ENCODE data around the gene KCNH2. TPM values are rescaled to one million over a fixed set of nuclear protein-coding genes. Genes with fewer than 3 reads are reported as not detected.
"Not testable (repeated sequence)": the region's sequence is repeated elsewhere in the genome, so short reads cannot be mapped to it uniquely, and the experiment has no call there.

The KCNH2 gene
- total RNA-seq, 1 experiment from 2014 or later: 0.34 TPM

DNA sequence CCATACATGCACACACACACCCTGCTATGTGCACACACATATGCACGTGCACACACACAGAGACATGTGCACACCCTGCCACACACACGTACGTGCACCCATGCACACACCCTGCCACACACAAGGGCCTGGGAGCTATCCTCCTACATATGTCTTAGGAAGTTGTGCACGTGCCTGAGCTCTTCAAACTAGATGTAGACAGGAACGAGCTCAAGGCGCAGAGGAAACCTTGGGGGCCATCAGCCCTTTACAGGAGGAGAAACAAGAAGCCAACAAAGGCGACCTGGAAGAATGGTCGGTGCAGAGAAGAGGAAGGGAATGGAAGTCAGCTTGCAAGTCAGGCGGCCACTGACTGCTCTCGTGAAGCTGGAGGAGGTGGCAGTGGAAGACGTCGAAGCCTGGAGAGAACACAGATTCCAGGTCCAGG lies 67.1 kb downstream of the KCNH2 start:
- DNase-seq (ENCODE audit: low read depth): no peak

DNA sequence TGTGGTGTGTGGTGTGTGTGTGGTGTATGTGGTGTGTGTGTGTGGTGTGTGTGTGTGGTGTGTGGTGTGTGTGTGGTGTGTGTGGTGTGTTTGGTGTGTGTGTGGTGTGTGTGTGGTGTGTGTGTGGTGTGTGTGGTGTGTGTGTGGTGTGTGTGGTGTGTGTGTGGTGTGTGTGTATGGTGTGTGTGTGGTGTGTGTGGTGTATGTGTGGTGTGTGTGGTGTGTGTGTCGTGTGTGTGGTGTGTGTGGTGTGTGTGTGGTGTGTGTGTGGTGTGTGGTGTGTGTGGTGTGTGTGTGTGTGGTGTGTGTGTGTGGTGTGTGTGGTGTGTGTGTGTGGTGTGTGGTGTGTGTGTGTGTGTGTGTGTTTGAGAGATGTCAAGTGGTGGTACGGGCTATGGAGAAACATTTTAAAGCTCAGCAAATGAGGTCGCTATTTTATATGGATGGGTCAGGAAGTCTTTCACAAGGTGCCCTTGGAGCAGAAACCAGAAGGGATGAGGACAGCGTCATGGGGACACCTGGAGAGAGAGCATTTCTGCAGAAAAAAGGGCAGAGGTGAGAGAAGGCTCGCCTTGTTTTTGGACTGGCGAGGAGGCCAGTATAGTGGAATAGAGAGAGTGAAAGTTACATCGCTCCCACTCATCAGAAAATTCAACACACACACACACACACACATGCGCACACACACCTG lies 67.7 kb downstream of the KCNH2 start:
- not testable (repeated sequence) for DNase-seq (ENCODE audit: low read depth)

DNA sequence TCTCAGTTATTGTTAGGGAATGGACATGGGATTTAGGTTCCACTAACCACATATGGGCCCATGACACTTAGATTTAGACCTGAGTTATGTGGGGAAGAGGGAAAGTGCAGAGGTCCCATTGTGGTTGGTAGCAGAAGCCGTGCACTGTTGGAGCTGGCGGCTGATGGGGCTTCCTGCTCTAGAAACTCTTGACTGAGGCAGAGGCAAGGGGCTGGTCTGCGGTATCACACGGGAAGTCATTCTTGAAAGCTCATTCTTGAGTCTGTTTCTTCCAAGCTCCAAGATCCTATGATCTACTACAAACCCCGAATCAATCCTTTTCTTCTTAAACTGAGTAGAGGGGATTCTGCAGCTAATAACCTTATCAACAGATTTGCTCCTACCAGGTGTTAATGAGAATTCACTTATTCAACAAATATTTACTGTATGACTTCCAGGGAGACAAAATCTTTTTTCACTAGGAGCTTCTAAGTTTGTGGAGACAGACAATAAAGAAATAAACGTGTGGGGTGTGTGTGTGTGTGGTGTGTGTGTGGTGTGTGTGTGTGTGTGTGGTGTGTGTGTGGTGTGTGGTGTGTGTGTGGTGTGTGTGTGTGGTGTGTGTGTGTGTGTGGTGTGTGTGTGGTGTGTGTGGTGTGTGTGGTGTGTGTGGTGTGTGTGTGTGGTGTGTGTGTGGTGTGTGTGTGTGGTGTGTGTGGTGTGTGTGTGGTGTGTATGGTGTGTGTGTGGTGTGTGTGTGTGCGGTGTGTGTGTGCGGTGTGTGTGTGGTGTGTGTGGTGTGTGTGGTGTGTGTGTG lies 68.7 kb downstream of the KCNH2 start:
- peak; percentile 17 for DNase-seq (ENCODE audit: low read depth)

DNA sequence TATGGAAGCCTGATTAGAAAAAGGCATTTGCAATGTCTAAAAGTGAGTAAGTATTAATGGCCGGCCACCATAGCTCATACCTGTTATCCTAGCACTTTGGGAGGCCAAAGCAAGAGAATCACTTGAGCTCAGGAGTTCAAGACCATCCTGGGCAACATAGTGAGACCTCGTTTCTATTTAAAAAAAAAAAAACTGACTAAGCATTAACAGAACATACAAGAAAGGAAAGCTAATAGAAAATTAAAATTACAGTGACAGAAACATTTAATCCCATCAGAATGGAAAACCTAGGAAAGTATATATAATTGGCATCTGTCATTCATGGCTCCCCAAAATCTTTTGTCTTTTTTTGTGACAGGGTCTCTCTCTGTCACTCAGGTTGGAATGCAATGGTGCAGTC lies 69.9 kb downstream of the KCNH2 start:
- no peak for DNase-seq (ENCODE audit: low read depth)

DNA sequence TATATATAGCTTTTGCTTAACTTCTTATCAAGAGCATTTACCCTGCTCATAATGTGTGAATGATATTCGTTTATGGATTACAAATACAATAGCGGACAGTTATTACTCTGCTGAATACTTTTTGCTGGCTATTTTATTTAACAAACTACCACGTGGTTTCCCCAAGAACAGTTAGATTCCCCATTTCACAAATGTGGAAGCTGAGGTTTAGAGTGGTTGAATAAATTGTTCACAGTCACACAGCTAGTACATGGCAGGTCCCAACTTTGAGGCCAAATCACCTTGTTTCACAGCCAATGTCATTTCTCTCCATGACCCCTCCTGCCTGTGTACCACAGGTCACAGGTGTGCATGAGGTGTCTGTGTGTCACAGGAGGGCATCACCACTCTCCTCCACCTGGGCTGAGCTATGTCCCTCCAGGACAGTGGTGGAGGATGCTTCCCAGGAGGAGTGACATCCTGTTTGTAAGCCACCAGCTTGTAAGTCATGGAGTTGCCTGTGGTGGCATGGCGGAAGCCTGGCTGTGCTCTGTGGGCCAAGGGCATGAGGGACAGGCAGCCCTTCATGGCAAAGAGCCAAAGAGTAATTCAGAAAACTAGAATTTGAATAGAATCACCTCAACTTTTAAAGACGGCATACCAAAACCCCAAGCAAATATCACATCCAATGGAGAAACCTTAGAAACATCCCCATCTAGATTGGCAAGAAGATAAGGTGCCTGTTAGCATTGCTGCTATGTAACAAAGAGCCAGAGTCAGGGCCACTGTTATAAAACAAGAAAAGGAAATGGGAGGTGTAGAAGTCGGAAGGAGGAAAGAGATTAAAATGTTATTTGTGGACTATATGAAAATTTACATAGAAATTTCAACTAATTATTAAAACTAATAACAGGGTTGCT lies 73.9 kb downstream of the KCNH2 start:
- no peak for DNase-seq (ENCODE audit: low read depth)

DNA sequence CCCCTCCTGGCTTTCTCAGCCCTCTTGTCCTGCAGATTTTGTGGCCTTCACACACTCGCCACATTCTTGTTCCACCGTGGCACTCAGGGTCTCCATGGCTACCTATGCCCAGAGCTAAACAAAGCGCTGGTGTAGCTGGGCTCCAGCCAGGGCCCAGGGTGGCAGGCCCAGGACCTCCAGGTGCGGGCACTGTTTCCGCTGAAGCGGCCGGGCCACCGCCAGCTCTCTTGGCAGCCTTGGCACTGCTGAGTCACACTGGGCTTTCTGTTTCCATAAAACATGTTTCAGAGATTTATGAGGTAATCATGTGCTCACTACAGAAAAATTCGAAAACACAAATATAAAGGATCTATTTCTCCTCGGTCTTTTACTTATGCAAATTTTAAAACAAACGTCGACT lies 74.5 kb downstream of the KCNH2 start:
- peak; percentile 84 for DNase-seq (ENCODE audit: low read depth)

DNA sequence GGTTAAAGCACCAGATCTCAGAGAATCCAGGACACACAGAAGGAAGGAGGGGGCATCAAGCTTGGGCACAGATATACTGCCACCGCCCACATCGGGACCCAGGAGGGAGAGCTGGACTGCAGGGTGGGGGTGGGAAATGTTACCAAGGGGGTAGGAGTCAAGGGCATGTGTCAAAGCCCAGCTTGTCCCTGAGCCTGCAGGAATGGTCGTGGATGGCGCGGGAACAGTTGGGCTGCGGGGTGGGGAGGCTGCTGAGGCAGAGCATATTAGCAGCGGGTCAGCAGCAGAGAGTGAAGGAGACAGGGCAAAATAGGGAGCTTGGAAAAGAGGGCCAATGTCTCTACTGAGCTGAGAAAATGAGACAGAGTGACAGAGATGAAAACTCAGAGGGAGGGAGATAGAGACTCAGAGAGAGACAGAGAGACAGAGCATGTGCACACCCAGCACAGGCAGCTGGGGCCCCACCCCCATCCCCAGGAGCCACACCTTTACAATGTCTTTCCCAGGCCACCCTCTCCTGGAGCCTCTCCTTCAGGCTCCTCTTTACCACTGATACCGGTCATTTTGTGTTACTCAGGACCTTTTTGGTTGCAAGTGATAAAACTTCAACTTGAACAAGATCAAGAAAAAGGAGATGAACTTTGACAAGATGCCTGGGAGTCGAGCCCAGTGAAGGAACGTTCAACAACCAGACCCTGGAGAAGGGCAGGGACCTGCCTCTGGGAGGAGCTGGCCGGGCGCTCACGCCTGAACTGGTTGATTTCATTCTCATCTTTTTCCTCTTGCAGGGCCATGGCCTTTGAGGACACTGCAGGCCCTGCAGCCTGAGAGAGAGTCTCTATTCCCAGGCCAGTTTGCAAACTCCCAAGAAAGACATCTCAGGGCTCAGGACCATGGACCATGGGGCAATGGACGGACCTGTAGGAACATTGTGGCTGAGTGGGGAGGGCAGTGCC lies 75.8 kb downstream of the KCNH2 start:
- DNase-seq (ENCODE audit: low read depth): no peak

DNA sequence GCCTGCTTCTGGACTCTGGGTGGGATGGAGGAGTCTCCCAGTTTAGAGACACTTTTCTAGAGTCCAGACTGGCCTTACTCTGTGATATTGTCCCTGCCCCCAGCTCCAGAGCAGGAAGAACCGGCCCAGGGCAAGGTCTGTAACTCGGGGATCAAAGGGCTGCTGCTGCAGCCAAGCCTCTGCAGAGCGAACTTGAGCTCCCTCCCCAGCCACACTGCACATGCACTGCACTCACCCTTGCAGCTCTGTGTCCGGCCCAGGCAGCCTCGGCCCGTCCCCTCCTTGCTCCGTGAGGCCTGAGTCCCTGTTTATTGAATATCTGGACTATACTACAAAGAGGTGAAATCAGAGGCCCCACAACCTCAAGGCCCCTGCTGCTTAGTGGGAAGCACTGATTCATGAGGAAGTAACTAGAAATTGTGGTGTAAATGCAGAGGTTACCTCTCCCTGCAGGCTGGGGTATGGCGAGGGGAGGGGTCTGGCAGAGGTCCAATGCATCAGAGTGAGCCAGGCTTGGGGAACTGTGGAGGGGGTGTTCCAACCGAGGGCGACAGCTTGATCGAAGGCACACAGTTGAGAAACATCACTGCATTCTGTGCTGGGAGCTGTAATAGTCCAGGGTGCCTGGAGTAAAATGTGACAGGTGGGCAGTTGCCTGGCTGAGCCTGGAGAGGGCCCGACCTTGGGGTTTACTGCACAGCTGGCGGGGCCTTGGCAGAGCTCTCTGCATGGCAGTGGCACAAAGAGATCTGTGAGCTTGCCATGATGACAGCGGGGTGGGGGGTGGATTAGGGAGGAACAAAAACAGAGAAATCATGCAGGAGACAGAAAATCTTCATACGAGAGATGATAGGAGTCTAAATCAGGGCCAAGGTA lies 76.7 kb downstream of the KCNH2 start:
- DNase-seq (ENCODE audit: low read depth): peak; percentile 26

DNA sequence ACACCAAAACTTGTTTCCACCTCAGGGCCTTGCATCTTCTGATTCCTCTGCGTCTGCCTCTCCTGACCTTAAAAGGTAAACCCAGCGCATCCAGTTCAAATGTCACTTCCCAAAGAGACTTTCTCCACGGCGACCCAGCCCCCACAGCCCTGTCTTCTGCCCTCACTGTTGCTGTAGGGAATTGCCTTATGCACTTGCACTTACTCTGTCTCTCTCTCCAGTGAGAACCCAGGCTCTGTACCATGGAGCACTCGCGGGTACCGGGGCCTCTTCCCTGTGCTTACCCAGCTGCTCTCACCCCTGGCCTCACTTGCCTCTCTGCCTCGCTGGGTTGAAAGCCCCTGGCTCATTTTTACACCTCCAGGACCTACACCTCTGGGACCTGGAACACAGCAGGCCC lies 77.4 kb downstream of the KCNH2 start:
- no peak for DNase-seq (ENCODE audit: low read depth)

DNA sequence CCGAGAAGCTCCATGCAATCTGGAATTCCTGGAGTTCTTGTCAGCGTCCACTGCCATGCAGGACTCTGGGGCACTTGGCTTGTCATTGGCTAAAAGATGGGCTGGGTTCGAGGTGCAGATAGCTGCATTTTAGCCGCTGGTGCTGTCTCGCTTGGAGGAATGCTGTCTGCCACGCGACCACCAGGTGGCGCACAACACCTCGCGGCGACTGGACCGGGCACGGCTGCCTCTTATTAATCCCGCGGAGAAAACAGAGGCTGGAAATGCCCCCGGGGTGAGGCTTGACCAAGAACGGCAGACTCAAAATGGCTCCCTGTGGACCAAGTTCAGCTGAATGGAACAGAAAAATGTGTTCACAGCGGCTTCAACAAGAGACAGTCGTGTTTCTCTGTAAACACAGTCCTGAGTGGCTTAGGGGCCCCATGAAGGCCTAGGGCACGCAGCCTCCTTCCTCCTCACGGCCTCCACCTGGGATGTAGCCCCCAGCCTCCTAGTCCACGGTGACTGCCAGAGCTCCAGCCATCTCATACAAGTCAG lies 79.6 kb downstream of the KCNH2 start:
- peak; percentile 56 for DNase-seq (ENCODE audit: low read depth)

DNA sequence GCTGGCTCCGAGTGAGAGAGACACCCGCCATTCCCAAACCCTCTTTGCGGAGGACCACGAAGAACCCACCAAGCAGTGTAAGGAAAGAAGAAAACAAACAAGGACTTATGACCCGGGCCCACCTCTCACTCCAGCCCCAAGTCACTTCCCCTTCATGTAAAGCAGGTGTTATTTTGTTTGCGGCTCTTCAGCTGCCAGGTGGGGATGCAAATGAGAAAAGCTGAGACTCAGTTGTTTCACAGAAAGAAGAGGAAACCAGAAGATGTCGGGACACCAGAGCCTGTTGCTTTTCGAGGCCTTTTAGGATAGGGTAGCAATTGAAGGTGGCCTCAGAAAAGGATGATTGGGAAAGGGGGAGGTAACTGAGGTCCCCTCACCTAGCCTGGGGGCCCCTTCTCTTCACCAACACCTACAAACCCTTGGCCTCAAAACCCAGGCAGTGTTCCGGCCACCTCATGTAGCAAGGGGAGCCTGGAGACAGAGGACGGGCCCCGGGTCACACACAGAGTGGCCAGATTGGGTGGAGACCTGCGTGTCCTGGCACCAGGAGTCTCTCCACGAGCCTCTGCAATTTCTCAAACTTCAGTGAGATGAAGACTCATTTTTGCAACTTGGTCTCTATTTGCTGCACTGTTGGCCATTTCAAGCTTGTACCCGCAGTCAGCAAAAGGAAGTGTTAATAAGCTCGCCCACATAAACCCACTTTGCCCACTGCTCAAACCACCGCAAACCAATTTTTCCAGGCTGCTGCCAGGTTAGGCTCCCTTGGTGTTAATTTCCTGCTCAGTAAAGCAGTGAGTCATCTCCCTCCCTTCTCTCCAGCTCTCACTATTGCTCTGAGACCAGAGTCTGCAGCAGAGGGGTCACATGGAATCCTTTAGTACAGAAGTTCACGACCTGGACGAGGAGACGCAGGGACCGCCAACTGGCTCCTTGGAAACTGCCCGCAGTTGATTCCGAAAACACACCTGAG lies 80.3 kb downstream of the KCNH2 start:
- DNase-seq (ENCODE audit: low read depth): no peak

DNA sequence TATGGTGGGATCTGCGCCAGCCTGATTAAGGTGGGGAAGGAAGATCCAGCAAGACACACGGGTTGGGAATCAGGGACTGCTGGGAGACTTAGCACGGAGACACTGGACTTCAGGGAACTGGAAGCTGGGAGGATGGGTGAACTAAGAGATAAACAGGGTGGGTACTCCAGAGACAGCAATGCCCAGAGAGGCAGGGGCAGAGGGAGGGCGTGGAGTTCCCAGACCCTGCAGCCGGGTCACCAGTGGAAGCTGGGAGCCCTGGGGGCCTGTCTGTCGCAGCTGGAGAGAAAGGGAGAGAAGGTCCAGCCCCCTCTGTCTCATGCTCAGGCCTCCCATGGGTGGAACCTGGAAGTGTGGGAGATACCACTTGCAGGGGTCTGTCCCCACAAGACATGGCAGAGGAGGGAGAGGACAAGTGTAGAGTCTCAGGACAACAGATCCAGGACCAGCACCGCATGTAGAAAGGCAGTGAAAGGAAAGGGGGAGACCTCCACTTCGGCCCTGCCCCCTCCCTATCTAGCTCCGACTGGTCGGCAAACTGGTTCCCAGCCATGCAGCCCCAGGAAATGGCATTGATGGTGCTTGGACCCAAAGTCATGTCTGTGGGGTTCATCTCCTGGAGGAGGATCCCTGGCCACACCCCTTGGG lies 81.4 kb downstream of the KCNH2 start:
- no peak for DNase-seq (ENCODE audit: low read depth)

DNA sequence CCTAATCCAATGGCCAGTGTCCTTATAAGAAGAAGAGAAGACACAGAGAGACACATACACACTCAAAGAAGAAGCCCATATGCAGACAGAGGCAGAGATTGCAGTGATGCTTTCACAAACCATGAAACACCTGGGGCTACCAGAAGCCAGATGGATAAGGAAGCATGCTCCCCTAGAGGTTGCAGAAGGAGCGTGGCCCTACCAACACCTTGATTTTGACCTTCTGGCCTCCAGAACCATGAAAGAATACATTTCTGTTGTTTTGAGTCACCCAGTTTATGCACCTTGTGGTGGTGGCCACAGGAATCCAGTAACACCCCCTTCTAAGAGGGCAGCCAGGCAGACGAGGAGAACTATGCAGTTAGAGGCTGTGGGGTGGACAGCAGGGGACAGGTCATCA lies 82.3 kb downstream of the KCNH2 start:
- DNase-seq (ENCODE audit: low read depth): no peak
